ENCODE results near the gene RXFP1.

DNA sequence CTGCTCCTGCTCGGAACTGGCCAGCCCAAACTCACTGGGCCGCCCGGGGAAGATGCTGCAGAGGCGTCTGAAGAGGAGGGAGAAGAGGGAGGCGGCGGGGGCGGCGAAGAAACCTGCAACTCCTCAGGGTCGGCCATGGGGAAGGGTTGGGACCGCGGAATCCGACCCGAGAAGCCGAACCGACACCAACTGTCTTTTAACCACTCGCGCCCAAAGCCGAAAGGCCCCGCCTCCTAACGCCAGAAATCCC is 149.9 kb downstream of the RXFP1 start, which contains the start of gene C4orf46:
- TF ChIP-seq POLR2A (IDR thresholded peaks at IDR 0.05): no peak
- no peak for TF ChIP-seq CTCF (IDR thresholded peaks at IDR 0.05)

Data from body of pancreas (tissue), 4 donors.